SH-SY5Y (cell line): ENCODE results near the gene TSPAN15.

Experiments
- GATA2 ChIP-seq: IDR thresholded peaks from 2 replicates; pipeline ENCODE4 v1.6.1; 2011; ENCODE audit warnings: mild to moderate bottlenecking, low read depth, low read length
- GATA3 ChIP-seq: IDR thresholded peaks from 2 replicates; pipeline ENCODE4 v1.6.1; 2011; ENCODE audit warnings: low read depth, mild to moderate bottlenecking, low read length, moderate library complexity

DNA sequence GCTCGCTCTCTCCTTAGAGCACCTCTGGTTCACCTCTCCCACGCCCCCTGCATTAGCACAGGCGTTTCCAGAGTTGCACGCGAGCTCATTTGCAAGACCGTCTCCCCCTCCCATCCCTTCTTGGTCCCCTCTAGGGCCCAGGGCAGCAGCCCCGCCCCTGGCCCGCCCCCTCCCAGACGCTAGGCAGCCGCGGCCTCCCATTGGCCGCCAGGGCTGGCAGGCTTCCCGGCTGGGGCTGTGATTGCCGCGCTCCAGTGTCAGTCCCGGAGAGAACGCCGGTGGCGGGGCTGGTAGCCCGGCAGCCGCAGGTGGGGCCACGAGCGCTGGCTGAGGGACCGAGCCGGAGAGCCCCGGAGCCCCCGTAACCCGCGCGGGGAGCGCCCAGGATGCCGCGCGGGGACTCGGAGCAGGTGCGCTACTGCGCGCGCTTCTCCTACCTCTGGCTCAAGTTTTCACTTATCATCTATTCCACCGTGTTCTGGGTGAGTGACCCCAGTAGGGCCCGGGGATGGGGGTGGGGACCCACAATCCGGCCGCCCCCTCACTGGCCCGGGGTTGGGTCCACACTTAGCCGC, at the start of gene TSPAN15:
- TF ChIP-seq GATA3 (no peak), GATA2 (no peak)
